PC-3 (cell line): ENCODE results near the gene HTR1D.

ENCODE experiments used
- EZH2phosphoT487 ChIP-seq: fragments of 300-600 bp; sonication (generic); IDR thresholded peaks from 2 replicates; pipeline ENCODE4 v1.6.1; 2018; ENCODE audit warnings: mild to moderate bottlenecking, antibody characterized with exemption, low read length, borderline replicate concordance
- TF ChIP-seq, protein P1 (sequence below): fragments of 300-600 bp; sonication (generic); conservative IDR thresholded peaks from 2 replicates; pipeline ENCODE4 v1.5.1; 2017; ENCODE audit warnings: antibody characterized with exemption, low read depth, mild to moderate bottlenecking, low read length

DNA sequence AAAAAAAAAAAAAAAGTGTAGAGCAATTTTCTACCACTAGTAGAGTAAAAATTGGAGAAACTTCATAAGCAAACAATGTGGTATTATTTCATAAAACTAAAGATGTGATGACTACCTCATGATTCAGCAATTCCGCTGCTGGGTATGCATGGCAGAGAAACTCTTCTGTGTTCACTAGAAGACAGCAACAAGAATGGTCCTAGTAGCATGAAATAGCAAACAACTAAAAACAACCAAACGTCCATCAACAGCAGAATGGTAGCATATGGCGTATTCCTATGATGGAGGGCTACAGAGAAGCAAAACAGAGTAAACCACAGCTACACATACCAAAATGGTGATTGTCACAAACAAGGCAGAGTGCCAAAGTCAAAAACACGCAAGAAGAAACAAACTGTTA, 18.9 kb downstream of the HTR1D start:
- TF ChIP-seq, protein P1, sequence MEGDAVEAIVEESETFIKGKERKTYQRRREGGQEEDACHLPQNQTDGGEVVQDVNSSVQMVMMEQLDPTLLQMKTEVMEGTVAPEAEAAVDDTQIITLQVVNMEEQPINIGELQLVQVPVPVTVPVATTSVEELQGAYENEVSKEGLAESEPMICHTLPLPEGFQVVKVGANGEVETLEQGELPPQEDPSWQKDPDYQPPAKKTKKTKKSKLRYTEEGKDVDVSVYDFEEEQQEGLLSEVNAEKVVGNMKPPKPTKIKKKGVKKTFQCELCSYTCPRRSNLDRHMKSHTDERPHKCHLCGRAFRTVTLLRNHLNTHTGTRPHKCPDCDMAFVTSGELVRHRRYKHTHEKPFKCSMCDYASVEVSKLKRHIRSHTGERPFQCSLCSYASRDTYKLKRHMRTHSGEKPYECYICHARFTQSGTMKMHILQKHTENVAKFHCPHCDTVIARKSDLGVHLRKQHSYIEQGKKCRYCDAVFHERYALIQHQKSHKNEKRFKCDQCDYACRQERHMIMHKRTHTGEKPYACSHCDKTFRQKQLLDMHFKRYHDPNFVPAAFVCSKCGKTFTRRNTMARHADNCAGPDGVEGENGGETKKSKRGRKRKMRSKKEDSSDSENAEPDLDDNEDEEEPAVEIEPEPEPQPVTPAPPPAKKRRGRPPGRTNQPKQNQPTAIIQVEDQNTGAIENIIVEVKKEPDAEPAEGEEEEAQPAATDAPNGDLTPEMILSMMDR, result no peak; the same call in 1 of the 2 replicates
- TF ChIP-seq EZH2phosphoT487, result no peak
